Subcutaneous adipose tissue (tissue), 4 donors: ENCODE measurements around the gene OSBPL6. TPM values are rescaled to one million over a fixed set of nuclear protein-coding genes. Genes with fewer than 3 reads are reported as not detected.

ENCODE experiments used
- CTCF ChIP-seq: fragments of 450-650 bp; IDR thresholded peaks from one replicate; pipeline ENCODE4 v1.5.1; 2016; ENCODE audit warnings: low read depth, mild to moderate bottlenecking, control low read depth, antibody characterized with exemption, moderate library complexity
- total RNA-seq, 4 donors: library from RNA; depleted of rRNA; stranded (reverse); fragments of >200 nt; gene quantifications; one replicate each; pipeline ENCODE4 v1.1.0, GENCODE V29; 2016

Gene OSBPL6
- total RNA-seq, 4 donors from 2014 or later: 0.68 to 2.1 (median 1.7) TPM

- no peak for TF ChIP-seq CTCF
These were observed 3.3 kb upstream of the OSBPL6 start for GRCh38 chr2:178191004-178191508.

GRCh38 chr2:178191511-178191910, 2.8 kb upstream of the OSBPL6 start:
- TF ChIP-seq CTCF: no peak

- TF ChIP-seq CTCF: no peak
These were observed 853 bp upstream of the OSBPL6 start for GRCh38 chr2:178193496-178193822.

GRCh38 chr2:178194600-178195389, 483 bp downstream of the OSBPL6 start:
- TF ChIP-seq CTCF: no peak

GRCh38 chr2:178195390-178196166, 1.3 kb downstream of the OSBPL6 start:
- TF ChIP-seq CTCF: no peak

GRCh38 chr2:178197791-178198190, 3.5 kb downstream of the OSBPL6 start:
- TF ChIP-seq CTCF: no peak

- TF ChIP-seq CTCF: no peak
These were observed 5.0 kb downstream of the OSBPL6 start for GRCh38 chr2:178199334-178199733.
